NCI-H2196 (cell line): ENCODE measurements around the gene DBI.

Experiments
- DNase-seq: peaks from one replicate; lab custom pipeline; 2025; ENCODE audit not compliant: unreplicated experiment; lab: John Stamatoyannopoulos, UW

DBI gene

GRCh38 chr2:119366649-119367471 lies at the start of gene DBI, which contains the start of gene C2orf76:
TSS of gene DBI (plus strand) at chr2:119366977. CDS start at chr2:119367052, 75 bp downstream.
TSS of gene C2orf76 (minus strand) at chr2:119366834. CDS start at chr2:119339959, 26,875 bp downstream.
- peak; percentile 98 for DNase-seq

DNA sequence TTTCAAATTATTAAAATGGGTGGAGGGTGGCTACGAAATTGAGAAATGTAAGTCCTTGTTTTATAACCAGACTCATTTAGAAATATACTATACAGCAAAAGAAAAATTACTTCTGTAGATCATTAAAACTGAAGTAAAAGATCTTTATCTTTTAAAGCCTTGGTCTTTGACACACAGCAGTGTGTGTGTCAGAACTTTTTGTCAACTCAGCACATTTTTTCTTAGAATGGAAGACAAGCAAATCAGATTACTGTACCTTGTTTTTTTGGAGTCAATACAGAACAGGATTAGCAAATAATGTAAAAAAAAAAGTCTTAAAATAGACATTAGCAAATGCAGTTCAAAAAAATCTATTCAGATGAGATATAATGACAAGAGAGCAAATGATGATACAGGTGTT lies 49.2 kb upstream of the DBI start:
- no peak for DNase-seq

- no peak for DNase-seq
These were observed 47.2 kb upstream of the DBI start for GRCh38 chr2:119319593-119319992.

DNA sequence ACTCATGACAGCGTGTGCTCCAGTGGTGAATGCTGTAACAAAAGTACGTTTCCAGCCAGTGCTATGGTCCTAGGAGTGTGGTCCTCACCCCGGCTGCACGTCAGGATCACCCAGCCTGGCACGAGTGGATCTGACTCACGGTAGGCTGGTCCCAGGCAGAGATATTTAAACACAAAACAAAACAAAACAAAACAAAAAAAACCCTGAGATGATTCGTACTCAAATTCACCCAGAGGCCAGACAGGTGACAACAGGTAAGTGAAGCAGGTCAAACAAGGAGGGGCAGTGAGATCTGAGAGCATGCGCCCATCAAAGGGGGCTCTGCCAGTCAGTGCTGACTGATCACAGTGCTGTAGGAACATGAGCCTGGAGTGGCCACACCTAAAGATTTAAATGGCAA lies 43.3 kb upstream of the DBI start:
- no peak for DNase-seq

DNA sequence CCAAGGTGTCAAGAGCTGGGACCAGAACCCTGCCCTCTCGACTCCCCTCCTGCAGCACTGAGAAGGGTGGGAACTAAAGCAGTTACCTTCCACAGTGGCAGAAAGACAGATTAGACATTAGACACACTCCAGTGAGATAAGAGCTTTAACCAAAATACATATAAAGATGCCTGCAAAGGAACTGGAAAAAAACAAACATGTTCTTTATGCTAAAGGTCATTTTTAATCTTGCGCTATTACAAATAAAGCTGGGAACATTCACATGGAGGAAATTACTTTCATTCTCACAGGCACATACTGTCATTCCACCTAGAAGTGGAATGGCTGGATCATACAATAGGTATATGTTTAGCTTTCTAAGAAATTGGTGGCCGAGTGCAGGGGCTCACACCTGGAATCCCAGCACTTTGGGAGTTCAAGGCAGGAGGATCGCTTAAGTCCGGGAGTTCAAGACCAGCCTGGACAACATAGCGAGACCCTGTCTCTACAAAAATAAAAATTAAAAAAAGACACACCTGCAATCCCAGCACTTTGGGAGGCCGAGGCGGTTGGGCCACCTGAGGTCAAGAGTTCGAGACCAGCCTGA lies 42.0 kb upstream of the DBI start:
- DNase-seq = no peak

GRCh38 chr2:119326938-119327337 lies 39.8 kb upstream of the DBI start:
- no peak for DNase-seq

- DNase-seq = no peak
These were observed 39.3 kb upstream of the DBI start for GRCh38 chr2:119327431-119327830.

DNA sequence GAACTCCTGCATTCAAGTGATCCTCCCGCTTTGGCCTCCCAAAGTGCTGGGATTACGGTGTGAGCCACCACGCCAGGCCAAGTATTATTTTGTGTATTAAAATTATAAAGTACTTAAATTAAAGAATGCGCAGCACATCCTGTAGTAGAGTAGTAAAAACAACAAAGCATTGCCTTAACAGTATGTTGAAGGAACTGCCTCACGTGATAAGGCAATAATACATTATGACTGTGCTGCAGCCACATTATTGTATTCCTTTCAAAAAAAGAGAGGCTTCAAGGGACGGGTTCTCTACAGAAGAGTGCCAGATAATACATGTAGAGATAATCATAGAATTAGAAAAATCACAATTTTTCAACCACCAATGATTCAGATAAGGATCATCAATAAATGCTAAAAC lies 33.8 kb upstream of the DBI start:
- no peak for DNase-seq

DNA sequence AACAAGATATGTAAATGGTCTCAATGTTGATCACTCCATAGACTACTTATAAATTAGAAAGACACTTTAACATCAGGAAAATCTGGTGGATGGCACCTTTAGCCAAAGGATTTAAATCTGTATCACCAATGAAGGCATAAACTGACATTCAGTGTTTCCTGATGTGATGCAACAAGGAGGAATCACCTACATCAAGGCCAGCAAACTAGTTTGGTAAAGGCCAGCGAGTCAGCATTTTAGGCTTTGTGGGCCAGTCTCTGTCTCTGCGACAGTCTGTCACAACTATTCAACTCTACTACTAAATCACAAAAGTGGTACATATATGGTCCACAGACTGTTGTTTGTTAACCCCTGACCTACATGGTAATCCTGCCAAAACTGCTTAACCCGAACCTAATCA lies 33.4 kb upstream of the DBI start:
- no peak for DNase-seq

DNA sequence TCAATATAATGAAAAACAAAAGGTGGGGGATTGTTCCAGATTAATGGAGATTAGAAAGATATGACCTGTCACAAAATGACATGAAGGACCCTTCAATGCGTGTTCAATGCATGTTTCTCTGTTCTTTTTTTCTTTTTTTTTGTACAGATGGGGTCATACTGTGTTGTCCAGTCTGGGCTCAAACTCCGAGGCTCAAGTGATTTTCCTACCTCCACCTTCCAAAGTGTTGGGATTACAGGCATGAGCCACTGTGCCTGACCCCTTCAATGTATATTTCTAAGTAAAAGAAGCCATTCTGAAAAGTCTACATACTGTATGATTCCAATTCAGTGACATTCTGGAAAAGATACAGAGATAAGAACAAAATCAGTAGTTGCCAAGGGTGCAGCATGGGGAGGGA lies 32.9 kb upstream of the DBI start:
- no peak for DNase-seq

GRCh38 chr2:119337749-119338148 lies 29.0 kb upstream of the DBI start:
- DNase-seq = no peak

DNA sequence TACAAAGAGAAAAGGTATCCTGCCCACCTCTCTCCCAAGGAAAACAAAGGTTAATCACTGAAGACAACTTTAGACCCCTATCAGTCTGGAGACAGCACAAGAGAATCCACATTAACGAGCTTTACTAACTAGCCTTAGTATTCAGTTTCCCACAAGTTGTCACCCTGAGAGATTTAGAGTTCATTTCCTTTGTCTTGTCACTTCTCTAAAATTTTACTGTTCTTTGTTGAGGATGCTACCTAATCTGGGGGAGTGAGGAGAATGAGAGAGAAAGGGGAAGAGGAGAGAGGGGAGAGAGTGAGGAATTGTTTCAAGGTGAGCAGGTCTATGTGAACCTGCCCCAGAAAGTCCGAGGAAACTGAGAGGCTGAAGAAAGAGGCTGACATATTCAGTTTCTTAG lies 28.5 kb upstream of the DBI start:
- no peak for DNase-seq

DNA sequence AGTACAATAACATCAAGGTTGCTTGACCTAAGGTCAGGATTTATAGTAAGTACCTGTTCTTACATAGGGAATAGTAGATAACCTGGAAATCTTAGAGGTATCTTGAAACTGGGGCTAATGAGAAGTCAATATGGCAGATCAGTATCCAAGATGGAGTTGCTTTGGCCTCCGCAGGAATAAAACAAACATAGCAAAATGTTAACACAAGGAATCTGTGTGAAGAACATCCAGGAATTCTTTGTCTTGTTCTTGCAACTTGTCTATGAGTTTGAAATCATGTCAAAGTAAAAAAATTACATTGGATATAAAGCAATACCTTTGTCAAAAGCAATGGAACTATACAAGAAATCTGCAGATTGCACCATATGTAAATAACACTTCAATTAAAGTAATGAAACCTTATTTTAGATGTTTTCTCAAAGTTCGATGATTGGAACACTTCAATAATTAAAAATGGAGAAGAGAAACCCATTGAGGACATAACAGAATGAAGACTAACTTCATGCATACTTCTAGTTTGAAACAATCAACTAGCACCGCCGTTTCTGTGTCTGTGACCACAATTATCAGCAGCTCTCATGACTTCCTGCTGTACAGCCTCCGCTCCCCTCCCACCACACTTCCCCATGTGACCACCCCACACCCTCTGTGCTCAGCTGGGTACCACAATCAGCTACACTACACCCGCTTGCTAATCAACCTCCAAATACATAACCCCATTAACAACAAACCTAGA lies 27.8 kb upstream of the DBI start:
- DNase-seq = no peak

DNA sequence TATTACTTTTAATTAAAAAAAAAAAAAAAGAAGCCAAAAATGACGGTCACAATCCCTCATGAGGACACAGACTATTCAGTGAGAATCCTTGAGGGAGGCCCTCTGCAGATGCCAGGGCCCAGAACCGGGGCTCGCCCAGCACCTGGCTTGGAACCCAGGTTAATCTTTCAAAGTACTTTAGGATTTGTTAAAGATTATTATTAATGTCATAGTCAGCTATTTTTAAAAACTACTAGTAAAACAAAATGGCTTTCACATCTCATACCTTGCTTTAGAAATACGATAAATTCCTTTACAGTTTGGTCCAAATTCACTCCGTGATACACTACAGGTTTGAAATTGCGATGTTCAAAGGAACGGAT lies 27.2 kb upstream of the DBI start:
- DNase-seq = no peak

DNA sequence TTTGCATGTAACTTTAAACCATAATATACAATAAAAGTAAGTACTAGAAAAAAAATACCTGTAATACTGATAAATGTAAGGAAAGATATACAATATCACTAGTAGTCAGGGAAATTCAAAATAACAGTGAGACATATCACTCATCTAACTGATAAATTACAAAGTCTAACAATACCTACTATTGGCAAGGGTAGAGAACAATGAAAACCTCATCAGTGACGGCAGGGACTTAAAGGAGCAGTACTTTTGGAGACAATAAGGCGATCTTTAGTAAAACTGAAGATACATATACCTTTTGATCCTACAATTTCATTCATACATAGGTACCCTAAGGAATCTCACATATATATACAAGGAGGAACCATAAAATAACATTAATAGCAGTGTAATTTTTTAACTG lies 25.1 kb upstream of the DBI start:
- DNase-seq = no peak

DNA sequence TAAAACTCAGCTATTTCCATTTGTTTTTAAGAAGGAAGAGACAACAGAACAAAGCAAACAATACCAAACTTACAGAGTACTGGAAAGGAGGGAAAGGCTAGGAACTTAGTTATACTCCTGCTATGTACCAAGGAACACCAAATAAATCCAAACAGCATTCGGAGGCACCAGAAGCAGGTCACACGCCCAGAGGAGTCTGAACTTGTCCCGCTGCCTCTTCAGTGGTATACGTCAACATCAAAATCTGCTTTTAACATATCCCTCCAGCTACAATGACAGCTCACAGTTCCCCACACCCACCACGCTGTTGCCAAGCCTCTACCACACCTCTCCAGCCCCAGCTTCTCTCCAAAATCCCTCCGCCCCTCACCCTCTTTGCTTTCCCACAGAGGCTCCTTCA lies 17.5 kb upstream of the DBI start:
- no peak for DNase-seq

GRCh38 chr2:119350311-119350998 lies 16.3 kb upstream of the DBI start:
- no peak for DNase-seq

DNA sequence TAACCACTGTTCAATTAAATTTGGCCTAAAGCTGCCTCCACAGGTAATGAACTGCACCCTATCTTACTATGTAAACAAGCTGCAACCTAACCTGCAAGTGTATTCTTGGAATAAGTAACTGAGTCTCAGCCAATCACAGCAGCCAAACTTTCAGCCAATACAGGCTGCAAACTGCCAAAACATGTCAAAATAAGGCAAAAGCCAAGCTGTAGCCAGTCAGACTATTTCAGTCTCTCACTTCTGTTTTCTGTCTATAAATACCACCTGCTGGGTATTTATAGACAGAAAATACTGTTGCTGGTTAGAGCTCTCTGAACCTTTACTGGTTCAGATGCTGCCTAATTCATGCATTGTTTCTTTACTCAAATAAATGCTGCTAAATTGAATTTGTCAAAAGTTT lies 14.4 kb upstream of the DBI start:
- peak; percentile 8 for DNase-seq

DNA sequence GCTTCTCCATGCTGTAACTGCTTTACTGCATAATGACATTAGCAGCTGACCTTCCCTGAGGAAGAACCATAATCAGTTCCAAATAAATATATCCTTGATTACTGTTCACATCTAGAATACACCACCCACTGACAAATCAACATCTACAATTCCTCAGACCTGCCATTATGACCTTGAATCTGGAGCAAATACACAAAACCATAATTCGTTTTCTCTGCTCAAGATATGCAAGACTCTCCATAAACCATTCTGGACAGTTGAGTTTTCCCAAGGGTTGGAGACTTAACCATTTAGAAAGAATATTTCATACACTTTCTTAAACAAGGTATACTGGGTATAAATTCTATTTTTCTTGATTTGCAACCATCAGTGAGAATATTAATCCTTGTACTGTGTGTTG lies 11.9 kb upstream of the DBI start:
- no peak for DNase-seq

DNA sequence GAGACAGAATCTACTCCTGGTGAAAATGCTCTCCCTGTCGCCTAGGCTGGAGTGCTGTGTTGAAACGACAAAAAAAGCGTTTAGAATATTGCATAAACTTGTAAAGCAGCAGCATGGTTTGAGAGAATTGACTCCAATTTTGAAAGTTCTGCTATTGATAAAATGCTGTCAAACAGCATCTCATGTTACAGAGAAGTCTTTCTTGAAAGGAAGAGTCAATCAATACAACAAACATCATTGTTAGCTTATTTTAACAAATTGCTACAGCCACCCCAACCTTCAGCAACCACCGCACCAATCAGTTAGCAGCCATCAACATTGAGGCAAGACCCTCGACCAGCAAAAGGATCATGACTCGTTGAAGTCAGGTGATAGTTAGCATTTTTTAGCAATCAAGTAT lies 7.0 kb upstream of the DBI start:
- no peak for DNase-seq

DNA sequence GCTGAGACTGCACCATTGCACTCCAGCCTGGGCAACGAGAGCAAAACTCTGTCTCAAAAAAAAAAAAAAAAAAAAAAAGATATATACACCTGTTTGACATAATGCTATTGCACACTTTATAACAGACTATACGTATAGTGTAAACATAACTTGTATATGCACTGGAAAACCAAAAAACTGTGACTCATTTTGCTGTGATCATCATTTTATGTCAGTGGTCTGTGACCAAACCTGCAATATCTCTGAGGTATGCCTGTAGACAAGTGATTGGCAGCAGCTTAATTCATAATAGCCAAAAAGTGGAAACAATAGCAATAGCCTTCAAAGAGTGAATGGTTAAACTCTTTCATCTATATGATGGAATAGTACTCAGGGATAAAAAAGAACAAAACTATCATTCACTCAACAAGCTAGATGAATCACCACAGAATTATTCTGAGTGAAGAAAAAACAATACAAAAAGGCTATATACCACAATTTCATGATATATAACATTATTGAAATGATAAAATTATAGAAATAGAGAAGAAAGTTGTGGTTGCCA lies 6.3 kb upstream of the DBI start:
- no peak for DNase-seq
